ENCODE measurements around the gene SULF2.
"Not testable (repeated sequence)": the region's sequence is repeated elsewhere in the genome, so short reads cannot be mapped to it uniquely, and the experiment has no call there.

SULF2 gene

GRCh38 chr20:47804224-47804825, 19.0 kb upstream of the SULF2 start:
- not testable (repeated sequence) for DNase-seq

GRCh38 chr20:47802975-47803374, 17.7 kb upstream of the SULF2 start:
- no peak for DNase-seq

- no peak for DNase-seq
Observed at GRCh38 chr20:47802226-47802920, 17.1 kb upstream of the SULF2 start.

GRCh38 chr20:47801759-47802158, 16.5 kb upstream of the SULF2 start:
- no peak for DNase-seq

- DNase-seq, result no peak
Observed at GRCh38 chr20:47801079-47801478, 15.8 kb upstream of the SULF2 start.

- no peak for DNase-seq
Observed at GRCh38 chr20:47800623-47801022, 15.3 kb upstream of the SULF2 start.

- DNase-seq, result no peak
Observed at GRCh38 chr20:47799116-47799715, 13.9 kb upstream of the SULF2 start.

- no peak for DNase-seq
Observed at GRCh38 chr20:47796971-47797370, 11.7 kb upstream of the SULF2 start.

- DNase-seq, result no peak
Observed at GRCh38 chr20:47795214-47795907, 10.1 kb upstream of the SULF2 start.

- not testable (repeated sequence) for DNase-seq
Observed at GRCh38 chr20:47794264-47794663, 9.0 kb upstream of the SULF2 start.

GRCh38 chr20:47792021-47792618, 6.8 kb upstream of the SULF2 start:
- DNase-seq, result no peak

GRCh38 chr20:47791084-47791599, 5.9 kb upstream of the SULF2 start:
- no peak for DNase-seq

- DNase-seq, result no peak
Observed at GRCh38 chr20:47790580-47790965, 5.3 kb upstream of the SULF2 start.

GRCh38 chr20:47789764-47790579, 4.7 kb upstream of the SULF2 start:
- no peak for DNase-seq

GRCh38 chr20:47789081-47789763, 3.9 kb upstream of the SULF2 start:
- no peak for DNase-seq

- DNase-seq, result no peak
Observed at GRCh38 chr20:47788741-47789080, 3.4 kb upstream of the SULF2 start.

GRCh38 chr20:47786765-47787107, 1.5 kb upstream of the SULF2 start:
- no peak for DNase-seq

- DNase-seq, result peak; percentile 86
Observed at GRCh38 chr20:47785854-47786764, 828 bp upstream of the SULF2 start.

GRCh38 chr20:47784599-47785310, 526 bp downstream of the SULF2 start:
- no peak for DNase-seq

Data from NCI-H524 treated with DMSO at 0.1 percent for 48 hours (cell line).